Kidney tubule cell (primary cell): ENCODE results near the gene CHRNA1.
A peak's percentile ranks its signal among the peaks of the same experiment; 100 is the strongest.

Experiments
- DNase-seq: peaks from one replicate; pipeline ENCODE4 v3.0.0-alpha.2; 2018; ENCODE audit warnings: low spot score

The CHRNA1 gene

GRCh38 chr2:174764280-174765255 lies at the start of gene CHRNA1:
TSS of gene CHRNA1 (minus strand) at chr2:174764472. CDS start at chr2:174764394, 78 bp downstream.
- DNase-seq, result peak; percentile 45

DNA sequence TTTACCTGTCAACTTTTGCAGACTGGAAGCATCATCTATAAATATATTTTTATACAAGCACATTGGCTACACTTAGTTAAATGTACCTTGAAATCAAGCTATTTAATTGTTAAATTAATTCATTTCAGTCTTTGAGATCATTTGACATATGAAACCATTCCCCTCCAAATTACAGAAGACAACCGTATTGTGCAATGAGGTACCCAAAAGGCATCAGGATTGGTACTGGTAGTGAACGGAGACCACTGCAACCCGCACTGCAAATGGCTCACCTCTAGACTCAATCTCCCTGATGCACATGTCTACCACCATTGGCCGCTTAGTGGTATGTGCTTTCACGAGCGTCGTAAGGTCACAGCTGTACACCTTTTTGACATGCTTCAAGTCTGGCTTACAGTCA lies 47.8 kb upstream of the CHRNA1 start:
- DNase-seq, result no peak

DNA sequence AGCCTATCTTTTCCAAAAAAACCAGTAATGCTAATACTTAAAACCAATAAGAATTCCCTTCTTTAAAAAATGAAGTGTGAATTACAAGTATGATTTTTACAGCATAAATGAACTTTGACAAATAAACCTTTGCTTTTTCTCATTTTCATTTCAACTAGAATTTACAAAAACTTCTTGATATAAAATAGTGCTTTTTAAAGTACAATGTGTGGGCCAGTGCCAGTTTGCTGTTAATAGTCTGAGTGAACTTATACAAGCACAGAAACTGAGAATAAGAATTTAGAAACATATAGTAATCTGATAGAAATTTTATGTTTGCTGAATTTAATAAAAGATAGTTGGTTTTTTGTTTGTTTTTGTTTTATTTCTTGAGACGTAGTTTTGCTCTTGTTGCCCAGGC lies 43.7 kb upstream of the CHRNA1 start:
- DNase-seq, result no peak

GRCh38 chr2:174805803-174806202 lies 41.5 kb upstream of the CHRNA1 start:
- no peak for DNase-seq

- DNase-seq, result no peak
Observed at GRCh38 chr2:174802459-174802858, 38.2 kb upstream of the CHRNA1 start.

- DNase-seq, result no peak
Observed at GRCh38 chr2:174800436-174801205, 36.3 kb upstream of the CHRNA1 start.

- no peak for DNase-seq
Observed at GRCh38 chr2:174798801-174799200, 34.5 kb upstream of the CHRNA1 start.

DNA sequence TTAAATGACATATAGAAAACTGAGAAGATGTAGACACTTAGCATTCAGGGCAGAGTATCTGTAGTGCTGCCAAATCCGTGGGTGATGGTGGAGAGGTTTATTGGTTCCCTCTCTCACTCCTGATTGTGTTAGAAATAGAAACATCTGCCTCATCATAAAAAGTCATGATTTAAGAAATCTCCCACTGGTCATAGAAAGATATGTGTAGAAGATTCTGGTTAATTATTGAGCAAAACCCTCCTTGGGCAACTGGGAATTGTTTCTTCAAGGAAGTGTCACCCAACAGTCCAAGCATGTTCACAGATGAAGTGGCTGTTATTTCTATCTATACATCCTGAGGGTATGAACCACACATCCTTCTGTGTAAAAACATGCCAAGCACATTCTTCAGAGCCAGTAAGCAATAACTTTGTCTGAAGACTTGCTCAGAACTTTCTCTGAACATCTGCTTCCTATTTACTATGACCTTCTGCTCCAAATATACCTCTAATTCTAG lies 33.6 kb upstream of the CHRNA1 start:
- DNase-seq, result peak; percentile 44

- DNase-seq, result no peak
Observed at GRCh38 chr2:174796319-174796771, 32.1 kb upstream of the CHRNA1 start.

DNA sequence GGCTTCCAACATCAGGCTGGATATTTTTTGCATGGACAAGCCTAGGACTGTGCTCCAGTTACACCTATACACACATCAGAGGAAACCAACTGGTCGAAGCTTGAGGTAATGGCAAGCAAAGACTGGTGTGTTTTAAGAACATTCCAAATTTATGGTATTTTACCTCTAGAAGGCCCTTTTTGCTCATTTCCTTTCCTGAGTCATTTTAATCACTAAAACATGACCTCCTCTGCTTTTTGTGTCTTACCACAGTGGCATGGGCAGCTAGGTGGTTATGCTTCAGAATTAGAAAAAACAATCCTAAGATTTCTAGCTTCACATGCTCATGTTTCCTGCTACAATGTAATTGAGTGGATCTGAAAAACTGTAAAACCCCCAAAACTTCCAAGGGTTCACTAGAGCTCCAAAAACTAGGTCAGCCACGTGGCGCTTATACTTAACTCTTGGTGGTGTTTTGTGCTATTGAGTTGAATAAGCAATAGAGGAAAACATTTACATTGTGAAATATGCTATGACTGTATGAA lies 30.6 kb upstream of the CHRNA1 start:
- DNase-seq, result no peak

GRCh38 chr2:174792309-174793025 lies 28.2 kb upstream of the CHRNA1 start:
- DNase-seq, result no peak

DNA sequence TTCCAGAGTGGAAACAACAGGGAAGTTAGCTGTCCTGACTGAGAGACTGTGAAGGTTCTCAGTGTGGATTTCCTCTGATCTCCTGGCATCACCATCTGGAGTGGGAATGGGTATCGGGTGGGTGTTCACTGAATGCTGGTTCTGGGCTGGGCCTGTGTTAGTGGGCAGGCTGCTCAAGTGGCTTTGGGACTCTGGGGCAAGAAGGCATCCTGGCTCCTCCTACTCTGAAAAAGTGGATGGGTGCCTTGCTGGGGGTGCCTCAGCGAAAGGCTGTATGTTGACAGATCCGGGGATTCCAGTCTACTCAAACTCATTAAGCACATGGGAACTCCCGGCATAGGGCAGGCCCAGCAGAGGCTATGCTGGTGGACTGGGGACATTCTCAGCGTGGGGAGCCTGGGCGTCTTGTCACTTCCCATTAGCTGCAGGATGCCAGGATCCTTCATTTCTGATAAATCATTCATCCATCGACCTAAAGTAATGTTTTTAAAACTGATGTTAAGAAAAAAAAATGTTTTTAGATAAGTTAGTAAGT lies 27.5 kb upstream of the CHRNA1 start:
- DNase-seq, result no peak

- no peak for DNase-seq
Observed at GRCh38 chr2:174791020-174791419, 26.7 kb upstream of the CHRNA1 start.

GRCh38 chr2:174789001-174789400 lies 24.7 kb upstream of the CHRNA1 start:
- DNase-seq, result no peak

DNA sequence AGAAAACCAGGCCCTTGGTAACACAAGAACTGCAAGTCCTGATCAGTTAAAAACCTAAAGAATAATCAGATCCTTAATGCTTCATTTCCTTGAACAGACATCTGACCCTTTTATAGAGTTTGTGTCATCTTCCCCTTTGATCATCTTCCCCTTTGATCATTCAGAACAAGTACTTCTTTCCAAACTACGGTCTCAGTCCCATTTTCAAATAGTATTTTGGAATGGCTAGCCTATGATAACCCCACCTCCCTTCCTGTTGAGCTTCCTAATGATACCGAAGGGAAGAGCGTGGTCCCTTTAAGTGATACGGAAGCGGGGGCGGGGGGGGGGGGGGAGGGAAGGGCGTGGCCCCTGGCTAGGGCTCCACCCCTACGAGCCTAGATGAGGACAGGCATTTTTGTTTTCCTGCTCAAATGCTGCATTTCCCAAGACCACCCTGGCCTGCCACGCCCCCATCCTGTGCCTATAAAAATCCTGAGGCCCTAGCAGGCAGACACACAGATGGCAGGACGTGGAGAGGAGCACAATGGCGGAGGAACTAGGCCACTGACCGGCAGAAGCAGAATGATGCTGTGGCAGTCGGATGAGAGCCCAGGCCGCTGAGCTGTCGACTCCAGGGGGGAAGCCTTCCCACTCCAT lies 24.1 kb upstream of the CHRNA1 start:
- no peak for DNase-seq

DNA sequence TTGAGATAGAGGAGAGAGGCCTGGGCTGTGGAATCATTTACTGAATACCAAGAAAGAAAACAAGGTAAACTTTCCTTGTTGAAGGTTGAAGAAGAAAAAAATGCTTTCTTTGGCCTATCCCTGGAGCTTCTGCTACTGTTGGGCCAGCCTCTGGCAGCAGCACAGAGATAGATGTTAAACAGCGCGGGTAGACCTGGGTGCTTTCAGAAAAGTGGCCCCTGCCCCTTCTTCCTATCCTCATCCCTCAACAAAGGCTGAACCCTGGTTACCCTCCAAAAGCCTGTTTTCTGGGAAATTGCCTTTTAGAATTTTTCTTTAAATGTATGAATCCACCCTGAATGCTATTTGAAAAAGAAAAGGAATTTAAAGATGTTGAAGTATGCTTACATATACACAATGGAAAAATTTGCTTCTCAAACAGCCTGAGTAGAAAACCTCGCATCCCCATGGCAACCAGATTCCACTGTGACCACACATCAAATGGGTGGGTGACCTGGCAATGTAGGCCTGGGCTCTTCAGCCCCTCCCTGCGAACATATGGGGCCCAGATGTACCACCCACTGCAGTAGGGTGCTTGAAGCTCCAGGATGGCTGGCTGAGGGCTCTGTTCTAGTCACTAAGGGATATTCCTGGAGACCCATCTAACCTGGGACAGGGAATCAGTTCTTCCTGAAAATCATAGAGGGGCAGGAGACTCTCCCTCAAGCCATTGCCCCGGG lies 23.4 kb upstream of the CHRNA1 start:
- peak; percentile 33 for DNase-seq

DNA sequence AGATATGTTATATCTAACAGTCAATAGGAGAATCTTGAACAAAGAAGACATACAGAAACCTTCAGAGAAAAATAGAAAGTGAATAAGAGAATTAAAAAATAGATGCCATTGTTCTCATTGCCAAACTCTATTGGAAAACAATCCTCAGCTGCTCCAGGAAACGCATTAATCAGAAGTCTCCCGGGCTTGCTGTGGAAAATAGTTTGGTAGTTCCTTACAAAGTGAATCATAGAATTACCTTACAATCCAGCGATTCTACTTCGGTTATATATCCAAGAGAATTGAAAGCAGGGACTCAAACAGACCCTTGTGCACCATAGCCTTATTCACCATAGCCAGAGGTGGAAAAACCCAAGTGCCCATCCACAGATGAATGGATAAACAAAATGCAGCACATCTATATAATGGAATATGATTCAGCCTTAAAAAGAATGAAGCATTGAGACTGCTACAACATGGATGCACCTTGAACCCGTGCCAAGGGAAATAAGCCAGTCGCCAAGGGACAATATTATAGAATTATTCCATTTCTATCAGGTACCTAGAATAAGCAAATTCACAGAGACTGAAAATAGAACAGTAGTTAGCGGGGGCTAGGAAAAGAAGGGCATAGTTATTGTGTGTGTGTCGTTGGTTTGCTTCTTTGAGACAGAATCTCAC lies 21.9 kb upstream of the CHRNA1 start:
- no peak for DNase-seq

DNA sequence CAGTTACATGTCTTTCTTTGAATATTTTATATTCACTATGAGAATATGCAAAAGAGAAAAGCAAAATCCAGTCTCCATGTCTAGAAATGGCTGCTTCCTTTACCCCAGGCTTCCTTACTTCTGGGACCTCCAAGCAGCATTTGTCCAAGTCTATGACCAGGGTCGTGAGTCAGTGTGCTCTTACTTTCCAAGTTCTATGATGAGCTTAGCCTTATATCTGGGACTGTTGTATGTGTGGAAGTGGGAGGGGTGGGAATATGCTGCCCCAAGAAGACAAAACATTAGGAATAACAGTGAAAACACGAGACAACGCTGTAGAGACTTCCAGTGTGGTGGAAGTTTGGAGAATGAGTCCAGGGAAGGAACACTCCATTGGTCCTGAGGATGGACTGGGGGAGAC lies 21.2 kb upstream of the CHRNA1 start:
- DNase-seq, result no peak

GRCh38 chr2:174784909-174785308 lies 20.6 kb upstream of the CHRNA1 start:
- DNase-seq, result no peak

- DNase-seq, result no peak
Observed at GRCh38 chr2:174784316-174784715, 20.0 kb upstream of the CHRNA1 start.
